Caki2 (cell line): ENCODE results near the gene PPP1R3F. TPM values are rescaled to one million over a fixed set of nuclear protein-coding genes. Genes with fewer than 3 reads are reported as not detected.

Source experiments
- DNase-seq: peaks from one replicate; pipeline ENCODE4 v3.0.0-alpha.2; 2015; ENCODE audit warnings: low read depth
- in situ Hi-C: cut with HindIII; loops from 2 replicates; pipeline ENCODE4 v1.10.0; 2016; ENCODE audit warnings: low sequenced_read_pairs, low pct_unique_long_range_greater_than_20kb, mixed read lengths
- total RNA-seq: library from RNA; depleted of rRNA; stranded (reverse); fragments of >200 nt; shearing (Covaris generic); gene quantifications from 2 replicates; pipeline ENCODE4 v1.2.3, GENCODE V29; 2014; ENCODE audit warnings: low replicate concordance

PPP1R3F gene
- total RNA-seq, 1 experiment from 2014 or later = 18.5 TPM

DNA sequence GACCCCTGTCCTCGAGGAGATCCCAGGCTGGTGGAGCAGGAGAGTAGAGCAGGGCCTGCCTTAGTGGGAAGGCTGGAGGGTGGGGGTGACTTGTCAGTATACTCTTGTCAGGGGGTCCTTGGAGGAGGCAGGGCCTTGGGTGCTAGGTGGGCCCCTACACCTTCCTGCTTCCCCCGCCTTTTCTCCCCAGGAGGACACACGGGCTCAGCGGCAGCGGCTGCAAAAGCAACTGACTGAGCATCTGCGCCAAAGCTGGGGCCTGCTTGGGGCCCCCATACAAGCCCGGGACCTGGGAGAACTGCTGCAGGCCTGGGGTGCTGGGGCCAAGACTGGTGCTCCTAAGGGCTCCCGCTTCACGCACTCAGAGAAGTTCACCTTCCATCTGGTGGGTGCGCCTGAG is 23.1 kb upstream of the PPP1R3F start:
- no peak for DNase-seq
- in situ Hi-C loops = no loop called here

DNA sequence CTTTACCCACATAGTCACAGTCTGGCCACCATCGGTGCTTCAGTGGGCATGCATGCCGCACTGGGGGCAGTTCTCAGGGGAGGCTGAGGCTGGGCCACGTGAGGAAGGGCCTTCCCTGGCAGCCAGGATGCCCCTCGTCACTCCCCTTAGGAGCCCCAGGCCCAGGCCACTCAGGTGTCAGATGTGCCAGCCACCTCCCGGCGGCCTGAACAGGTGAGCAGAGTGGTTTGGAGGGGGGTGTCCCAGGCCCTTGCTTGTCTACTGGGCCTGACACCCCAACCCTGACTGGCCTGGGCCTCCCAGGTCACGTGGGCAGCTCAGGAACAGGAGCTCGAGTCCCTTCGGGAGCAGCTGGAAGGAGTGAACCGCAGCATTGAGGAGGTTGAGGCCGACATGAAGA is 22.2 kb upstream of the PPP1R3F start:
- in situ Hi-C loops = no loop called here

DNA sequence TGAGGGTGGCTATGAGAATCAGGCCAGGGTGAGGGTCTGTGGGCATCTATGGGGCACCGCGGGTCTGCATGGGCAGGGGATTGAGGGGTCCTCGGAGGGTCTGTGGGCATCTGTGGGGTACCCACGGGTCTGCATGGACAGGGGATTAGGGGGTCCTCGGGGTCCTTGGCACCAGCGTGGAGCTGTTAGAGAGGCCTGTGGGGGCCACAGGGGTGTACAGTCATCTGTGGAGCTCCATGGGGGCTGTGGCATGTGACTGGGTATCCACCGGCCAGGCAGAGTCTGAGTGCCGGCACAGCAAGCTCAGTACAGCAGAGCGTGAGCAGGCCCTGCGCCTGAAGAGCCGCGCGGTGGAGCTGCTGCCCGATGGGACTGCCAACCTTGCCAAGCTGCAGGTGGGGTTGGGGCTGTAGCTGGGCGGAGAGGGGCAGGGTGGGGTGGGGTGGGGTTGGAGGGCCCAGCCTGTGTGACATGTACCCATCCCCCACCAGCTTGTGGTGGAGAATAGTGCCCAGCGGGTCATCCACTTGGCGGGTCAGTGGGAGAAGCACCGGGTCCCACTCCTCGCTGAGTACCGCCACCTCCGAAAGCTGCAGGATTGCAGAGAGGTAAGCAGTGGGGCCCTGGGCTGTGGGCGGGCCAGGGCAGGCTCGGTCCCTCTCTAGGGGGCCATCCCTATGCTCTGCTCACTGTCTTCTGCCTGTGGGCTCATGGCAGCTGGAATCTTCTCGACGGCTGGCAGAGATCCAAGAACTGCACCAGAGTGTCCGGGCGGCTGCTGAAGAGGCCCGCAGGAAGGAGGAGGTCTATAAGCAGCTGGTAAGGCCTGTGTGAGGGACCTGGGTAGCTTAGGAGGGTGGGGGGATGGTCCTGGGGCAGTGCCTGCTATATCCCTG is 21.4 kb upstream of the PPP1R3F start:
- in situ Hi-C loops = no loop called here
- DNase-seq = no peak

More for the DNA sequence above, 22.2 kb upstream of the PPP1R3F start:
- DNase-seq = no peak

DNA sequence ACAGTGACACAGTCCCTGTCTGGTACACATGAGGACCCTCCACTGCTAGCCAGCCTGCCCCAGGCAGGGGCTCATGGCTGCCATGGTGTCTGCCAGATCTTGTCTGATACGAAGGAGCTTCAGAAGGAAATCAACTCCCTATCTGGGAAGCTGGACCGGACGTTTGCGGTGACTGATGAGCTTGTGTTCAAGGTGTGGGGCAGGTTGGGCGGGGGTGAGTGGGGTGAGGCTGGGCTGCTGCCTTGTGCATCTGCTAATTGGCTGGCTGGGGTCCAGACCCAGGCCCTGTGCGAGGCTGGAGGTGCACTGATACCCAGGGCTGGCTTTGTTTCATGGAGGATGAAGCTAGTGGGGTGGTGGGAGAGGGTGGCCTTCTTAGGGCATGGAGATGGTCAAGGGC is 20.5 kb upstream of the PPP1R3F start:
- in situ Hi-C loops = no loop called here
- DNase-seq = no peak

DNA sequence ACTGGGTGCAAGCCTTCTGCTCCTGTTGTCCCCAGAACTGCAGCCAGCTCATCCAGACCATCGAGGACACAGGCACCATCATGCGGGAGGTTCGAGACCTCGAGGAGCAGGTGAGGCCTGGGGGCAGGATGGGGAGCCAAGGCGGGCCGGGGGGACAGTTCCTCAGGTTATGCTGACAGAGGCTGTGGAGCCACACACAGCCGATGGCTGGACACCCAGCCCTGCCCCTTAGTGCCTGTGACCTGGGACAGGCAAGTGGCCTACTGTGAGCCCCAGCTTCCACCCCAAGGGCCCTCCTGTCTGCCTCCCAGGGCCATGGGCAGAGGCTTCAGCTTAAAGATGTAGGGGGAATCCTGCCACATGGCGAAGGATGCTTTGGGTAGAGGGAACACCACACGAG is 20.0 kb upstream of the PPP1R3F start:
- DNase-seq = no peak
- in situ Hi-C loops = no loop called here

DNA sequence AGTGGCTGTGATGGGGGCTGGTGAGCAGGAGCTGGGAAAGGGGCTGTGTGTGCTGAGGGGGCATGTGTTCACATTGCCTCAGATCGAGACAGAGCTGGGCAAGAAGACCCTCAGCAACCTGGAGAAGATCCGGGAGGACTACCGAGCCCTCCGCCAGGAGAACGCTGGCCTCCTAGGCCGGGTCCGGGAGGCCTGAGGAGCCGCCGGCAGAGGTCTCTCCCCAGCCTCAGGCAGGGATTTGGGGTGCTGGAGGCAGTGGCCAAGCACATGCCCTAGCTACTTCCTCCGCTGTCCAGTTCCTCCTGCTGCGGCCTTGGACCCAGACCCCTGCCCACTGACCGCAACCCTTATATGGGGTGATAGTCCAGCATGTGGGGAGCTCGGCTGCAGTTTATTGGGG is 19.5 kb upstream of the PPP1R3F start:
- DNase-seq = no peak

DNA sequence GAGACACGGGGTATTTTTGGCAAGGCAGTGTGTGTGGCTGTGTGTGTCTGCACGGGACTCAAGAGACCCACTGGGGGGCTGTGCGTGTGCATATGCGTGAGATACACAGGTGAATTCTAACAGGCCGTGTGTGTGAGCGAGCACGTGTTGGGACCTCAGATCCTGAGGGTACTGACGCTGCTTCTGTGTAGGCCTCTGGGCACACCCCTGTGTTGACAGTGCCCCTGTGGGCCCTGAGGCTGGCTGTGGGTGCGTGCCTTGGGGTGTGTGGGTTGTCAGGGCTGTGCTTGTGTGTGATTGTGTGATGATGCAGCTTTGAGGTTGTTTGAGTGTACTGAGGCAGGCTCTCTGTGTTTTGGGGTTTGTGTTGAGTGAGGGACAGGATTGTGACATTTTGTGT is 19.0 kb upstream of the PPP1R3F start:
- DNase-seq = no peak
- in situ Hi-C loops = no loop called here

More for the DNA sequence above, 19.5 kb upstream of the PPP1R3F start:
- in situ Hi-C loops = no loop called here

DNA sequence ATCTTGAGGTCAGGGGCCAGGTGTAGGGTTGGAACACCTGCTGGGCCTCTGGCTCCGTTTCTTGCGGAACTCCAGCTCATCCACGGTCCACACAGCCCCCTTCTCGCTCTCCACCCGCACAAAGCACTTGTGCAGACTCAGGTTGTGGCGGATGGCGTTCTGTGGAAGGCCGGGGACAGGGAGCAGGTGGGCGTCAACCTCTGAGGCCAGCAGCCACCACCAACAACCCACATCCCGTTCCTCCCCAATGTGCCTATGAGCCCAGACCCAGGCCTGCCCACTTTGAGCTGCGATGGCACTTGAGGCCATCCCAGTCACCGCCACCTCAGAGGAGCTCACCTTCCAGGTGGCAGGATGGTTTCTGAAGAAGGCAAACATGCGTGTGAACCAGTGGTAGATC is 18.3 kb upstream of the PPP1R3F start:
- in situ Hi-C loops = no loop called here
- no peak for DNase-seq

DNA sequence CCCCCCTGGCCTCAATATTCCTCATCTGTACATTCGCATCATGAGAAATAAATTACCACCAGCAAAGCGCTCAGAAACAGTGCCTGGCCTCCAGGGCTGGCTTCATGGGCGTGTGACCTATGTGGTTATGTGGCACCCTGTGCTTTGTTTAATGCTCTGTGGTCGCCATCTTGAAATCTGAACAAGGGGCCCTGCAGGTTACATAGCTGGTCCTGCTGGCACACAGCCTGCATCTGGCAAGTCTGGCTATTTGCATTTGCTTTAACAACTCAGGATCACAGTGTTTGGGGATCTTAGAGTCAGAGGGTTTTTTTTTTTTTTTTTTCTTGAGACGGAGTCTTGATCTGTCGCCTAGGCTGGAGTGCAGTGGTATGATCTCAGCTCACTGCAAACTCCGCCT is 15.0 kb upstream of the PPP1R3F start:
- no peak for DNase-seq
- in situ Hi-C loops = no loop called here

DNA sequence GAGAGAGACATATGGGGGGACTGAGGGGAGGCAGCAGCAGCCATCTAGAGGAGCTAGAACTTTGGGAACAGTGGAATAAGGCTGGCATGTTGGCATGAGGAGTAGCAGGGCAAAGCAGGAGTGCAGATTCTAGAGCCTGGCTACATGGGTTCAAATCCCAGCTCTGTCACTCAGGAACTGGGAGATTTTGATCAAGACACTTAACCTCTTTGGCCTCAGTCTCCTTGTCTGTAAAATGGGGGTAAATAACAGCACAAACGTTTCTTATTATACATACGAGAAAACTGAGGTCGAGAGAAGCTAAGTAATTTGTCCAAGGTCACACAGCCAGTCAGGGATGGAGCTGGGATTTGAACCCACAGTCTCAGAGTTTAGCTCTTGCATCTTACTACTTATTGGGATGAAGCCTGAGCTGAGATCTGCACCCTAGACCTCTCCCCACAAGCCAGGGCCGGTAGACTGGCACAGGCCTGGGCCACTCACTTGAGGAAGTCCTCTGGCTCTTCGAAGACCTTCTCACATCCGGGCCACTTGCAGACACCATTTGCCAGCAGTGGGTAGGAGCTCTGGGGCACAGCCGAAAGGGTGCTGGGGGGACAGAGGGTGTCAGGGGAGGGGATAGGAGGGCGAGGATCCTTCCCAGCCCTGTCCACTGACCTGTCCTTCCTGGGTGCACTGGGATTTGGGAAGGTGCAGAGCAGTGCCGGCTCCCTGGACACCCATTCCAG is 13.2 kb upstream of the PPP1R3F start:
- in situ Hi-C loops = no loop called here
- DNase-seq = no peak

DNA sequence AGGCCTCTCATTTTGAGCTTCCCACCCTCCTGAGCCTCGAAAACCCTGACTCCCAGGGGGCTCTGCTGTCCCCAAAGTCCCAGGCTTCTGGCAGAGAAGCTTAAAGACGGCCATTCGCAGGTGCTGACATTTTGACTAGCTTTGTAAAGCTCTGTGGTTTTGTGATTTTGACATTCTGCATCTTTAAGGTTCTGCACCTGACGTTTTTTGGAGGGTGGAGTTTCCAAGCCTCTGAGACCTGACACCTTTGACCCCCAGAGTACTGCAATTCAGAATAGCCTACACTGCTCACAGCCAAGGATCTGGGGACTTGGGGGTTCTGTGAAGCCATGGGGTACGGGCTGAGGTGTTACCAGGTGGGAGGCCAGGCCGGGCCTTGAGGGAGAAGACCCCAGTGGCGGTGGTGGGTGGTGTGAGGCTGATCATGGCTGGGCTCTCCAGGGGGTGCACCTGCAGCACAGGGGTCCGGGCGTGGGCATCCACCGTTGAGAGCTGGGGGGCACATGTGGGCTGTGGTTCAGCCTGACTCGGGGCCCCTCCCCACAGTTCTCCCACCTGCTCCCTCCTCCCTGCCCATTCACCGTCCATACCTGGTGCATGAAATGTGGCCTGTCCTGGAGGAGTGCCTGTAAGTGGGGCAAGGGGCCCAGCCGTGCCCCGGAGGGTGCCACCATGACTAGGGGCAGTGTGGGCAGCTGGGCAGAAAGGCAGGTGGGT is 12.4 kb upstream of the PPP1R3F start:
- in situ Hi-C loops = no loop called here
- no peak for DNase-seq

DNA sequence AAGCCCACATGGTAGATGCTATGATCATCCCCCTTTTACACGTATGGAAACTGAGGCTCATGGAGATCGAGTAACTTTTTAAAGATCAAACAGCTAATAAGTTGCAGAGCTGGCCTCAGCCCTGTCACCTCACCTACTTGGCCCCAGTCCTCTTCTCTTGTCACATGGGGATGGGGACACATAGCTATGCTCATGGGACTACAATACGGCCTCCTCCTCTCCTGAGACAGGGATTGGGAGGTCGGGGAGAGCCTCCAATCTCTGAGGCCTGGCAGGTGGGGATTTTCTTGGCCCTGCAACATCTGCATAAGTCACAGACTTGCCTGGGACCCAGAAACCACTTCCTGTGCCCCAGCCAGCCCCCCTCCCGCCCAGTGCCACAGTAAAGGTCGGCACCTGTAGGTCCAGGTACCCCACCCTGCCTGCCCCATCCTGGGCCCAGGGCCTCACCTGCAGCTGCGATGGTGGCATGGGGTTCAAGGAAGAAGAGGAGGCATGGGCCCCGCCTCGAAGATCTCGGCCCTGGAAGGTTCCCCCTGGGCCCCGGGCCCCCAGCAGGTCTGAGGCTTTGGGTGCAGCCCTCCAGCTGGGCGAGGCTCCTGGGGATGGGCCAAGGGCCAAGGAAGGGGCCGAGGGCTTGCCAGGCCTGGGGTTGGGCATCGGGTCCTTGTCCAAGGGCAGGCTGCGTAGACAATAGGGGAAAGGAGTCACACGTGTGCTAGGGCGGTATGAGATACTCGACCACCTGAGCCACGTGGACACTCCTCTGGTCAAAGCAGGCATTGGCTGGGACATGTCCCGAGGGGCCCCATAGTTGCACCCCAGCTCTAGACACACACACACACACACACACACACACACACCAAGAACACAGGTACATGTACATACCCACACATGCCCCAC is 11.5 kb upstream of the PPP1R3F start:
- DNase-seq = no peak
- in situ Hi-C loops = no loop called here

DNA sequence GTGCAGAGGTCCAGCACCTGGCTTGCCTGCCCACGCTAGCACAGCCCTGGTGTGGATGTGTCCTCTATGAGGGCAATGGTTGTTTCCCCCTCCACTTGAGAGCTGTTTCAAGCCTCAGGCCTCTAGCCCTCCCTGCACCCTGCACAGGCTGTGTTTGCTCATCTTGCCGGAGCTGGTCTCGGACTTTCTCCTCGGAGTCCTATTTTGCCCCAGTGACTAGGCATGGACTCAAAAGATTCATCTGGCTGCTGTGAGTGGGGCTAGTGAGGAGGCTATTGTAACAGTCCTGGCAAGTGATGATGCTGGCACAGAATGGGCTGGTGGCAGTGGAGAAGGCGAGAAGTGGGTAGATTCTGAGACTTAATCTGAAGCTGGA is 10.9 kb upstream of the PPP1R3F start:
- no peak for DNase-seq
- in situ Hi-C loops = no loop called here

DNA sequence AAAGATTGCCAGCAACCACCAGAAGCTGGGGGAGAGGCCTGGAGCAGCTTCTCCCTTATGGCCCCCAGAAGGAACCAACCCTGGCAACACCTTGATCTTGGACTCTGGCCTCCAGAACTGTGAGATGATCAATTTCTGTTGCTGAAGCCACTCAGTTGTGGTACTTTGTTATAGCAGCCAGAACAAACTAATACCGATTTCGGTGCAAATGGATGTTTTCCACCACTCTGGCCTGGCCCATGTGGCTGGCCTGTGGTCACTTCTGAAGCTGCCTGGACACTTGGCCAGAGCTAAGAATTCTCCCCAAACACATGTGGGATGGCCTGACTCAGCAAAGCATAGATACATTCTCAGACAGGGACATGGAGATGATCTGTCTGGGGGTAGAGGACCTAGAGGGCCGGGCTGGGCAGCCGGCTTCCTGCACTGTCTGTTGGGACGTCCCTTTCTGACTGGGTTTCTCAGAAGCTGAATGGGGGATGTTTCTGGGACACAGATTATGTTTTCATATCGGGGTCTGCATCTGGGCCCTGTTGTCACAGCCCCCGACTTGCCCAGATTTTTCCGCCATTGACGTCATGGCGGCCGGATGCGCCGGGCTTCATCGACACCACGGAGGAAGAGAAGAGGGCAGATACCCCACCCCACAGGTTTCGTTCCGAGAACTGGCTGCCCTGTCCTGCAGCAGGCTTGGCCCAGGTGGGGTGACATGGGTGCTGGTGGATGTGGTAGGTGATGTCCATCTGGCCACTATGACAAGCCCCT is 9.2 kb upstream of the PPP1R3F start:
- no peak for DNase-seq
- in situ Hi-C loops = no loop called here

DNA sequence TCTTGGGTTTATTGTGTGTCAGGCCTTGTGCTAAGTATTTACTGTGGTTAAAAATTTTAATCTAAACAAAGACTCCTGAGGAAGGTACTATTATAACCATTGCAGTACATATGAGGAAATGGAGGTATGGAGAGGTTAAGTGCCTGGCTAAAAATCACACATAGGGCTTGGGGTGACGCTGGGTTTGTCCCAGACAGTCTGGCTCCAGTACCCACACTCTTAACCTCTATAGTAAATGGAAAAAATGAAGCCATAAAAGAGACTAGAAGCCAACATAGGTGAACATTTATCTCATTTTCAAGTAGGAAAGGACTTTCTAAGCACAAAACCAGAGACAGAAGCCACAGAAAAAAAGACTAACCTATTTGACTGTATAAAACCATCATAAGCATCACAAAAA is 7.0 kb upstream of the PPP1R3F start:
- in situ Hi-C loops = no loop called here

DNA sequence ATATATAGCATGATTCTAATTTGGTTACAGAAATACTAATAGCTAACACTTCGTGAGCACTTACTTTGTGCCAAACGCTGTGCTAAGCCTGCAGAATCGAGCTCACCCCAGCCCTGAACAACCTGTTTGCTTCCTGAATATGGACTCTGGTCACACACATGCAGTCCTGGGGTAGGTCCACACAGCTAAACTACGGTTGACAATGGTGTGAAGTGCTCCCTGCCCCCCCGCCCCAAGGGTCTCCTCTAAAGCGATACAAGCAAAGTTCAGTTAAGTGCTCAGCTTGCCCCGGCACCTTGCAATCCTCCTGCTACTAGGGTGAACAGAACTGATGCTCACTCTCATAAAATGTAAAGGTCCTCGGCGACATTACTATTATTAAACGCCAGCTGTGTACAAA is 6.0 kb upstream of the PPP1R3F start:
- DNase-seq = no peak
- in situ Hi-C loops = no loop called here

More for the DNA sequence above, 7.0 kb upstream of the PPP1R3F start:
- no peak for DNase-seq

DNA sequence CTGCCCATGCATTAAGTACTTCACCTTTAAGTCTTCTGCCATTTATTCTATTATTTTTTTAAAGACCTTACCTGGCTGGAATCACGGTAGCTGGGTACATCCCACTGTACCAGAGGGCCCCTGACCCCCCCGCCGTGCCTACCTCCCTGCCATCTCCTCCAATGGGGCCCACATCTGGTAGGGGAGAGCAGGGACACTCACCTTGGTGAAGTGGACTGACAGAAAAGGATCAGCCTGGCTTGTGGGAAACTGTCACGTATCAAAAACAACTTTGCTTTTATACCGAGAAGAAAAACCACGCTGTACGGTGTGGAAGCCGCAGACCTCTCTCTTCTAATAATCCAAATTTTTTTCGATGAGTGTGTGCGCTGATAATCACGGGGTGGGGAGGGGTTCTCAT is 5.1 kb upstream of the PPP1R3F start, which contains the start of gene FOXP3:
FOXP3 (minus strand) TSS at position 251 of the 400 bp plus-strand sequence. CDS start 6,205 bp downstream, outside the sequence.
- in situ Hi-C loops = no loop called here
- no peak for DNase-seq
